C4-2B (cell line): ENCODE results near the gene KRTAP10-8.

ENCODE experiments used
- CTCF ChIP-seq: fragments of 450-650 bp; conservative IDR thresholded peaks from 2 replicates; pipeline ENCODE4 v1.5.1; 2017; ENCODE audit warnings: mild to moderate bottlenecking
- ZFX ChIP-seq: fragments of 450-650 bp; IDR thresholded peaks from 2 replicates; pipeline ENCODE4 v1.6.1; 2017

DNA sequence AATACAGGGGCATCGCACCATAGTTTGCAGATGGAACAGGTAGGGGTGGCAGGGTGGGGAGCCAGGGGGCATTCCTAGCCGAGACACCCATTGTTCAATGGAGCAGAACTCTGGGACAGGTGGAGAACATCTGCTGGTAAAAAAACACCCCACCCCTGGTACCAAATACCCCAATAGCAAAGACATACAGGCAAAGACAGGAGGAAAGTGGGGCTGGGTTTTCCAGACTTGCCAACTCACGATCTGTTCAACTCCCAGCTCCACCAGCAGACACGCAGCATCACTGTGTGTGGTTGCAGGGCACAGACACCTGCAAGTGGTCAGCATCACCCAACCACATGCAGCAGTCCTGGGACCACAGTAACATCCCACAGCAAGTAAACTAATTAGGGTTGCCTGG lies 328 bp upstream of the KRTAP10-8 start:
- TF ChIP-seq CTCF (no peak), ZFX (no peak)
